MM.1S (cell line): Measurements from ENCODE around the gene PPP1R15A.

Experiments used
- DNase-seq: peaks from one replicate; pipeline ENCODE4 v3.0.0-alpha.2; 2015
- H2AFZ ChIP-seq: fragments of 300-600 bp; sonication (generic); 2 replicates; pipeline ENCODE4 v1.6.0; 2016; ENCODE audit warnings: antibody characterized with exemption, low read length
- H3F3A ChIP-seq: fragments of 300-600 bp; sonication (generic); 2 replicates; pipeline ENCODE4 v1.6.1; 2016; ENCODE audit warnings: mild to moderate bottlenecking, antibody characterized with exemption, low read length, moderate library complexity, mixed read lengths; ENCODE audit not compliant: insufficient read depth
- H3K27ac ChIP-seq: fragments of 300-600 bp; sonication (generic); 2 replicates; pipeline ENCODE4 v1.5.1; 2016; ENCODE audit warnings: mild to moderate bottlenecking, low read length
- H3K27me3 ChIP-seq: fragments of 300-600 bp; sonication (generic); replicated peaks from 2 replicates; pipeline ENCODE4 v1.6.0; 2016; ENCODE audit warnings: low read length; ENCODE audit not compliant: insufficient read depth
- H3K36me3 ChIP-seq: fragments of 300-600 bp; sonication (generic); replicated peaks from 2 replicates; pipeline ENCODE4 v1.6.1; 2016; ENCODE audit warnings: mild to moderate bottlenecking, low read length, mixed read lengths; ENCODE audit not compliant: insufficient read depth
- H3K4me1 ChIP-seq: fragments of 300-600 bp; sonication (generic); 2 replicates; pipeline ENCODE4 v1.6.1; 2016; ENCODE audit warnings: low read length, mixed read lengths
- H3K4me2 ChIP-seq: fragments of 300-600 bp; sonication (generic); 2 replicates; pipeline ENCODE4 v1.6.0; 2016; ENCODE audit warnings: low read depth, low read length
- H3K4me3 ChIP-seq: fragments of 300-600 bp; sonication (generic); 2 replicates; pipeline ENCODE4 v1.5.1; 2016; ENCODE audit warnings: low read length, mixed read lengths
- H3K79me2 ChIP-seq: fragments of 300-600 bp; sonication (generic); 2 replicates; pipeline ENCODE4 v1.6.1; 2016; ENCODE audit warnings: mixed run types, low read length, mixed read lengths
- H3K9ac ChIP-seq: fragments of 300-600 bp; sonication (generic); 2 replicates; pipeline ENCODE4 v1.6.1; 2016; ENCODE audit warnings: low read length, mixed read lengths
- H3K9me2 ChIP-seq: fragments of 300-600 bp; sonication (generic); replicated peaks from 2 replicates; pipeline ENCODE4 v1.6.1; 2016; ENCODE audit warnings: mild to moderate bottlenecking, low read length, mixed read lengths; ENCODE audit not compliant: insufficient read depth
- H3K9me3 ChIP-seq: fragments of 300-600 bp; sonication (generic); replicated peaks from 2 replicates; pipeline ENCODE4 v1.6.1; 2016; ENCODE audit warnings: mild to moderate bottlenecking, low read length, mixed read lengths; ENCODE audit not compliant: insufficient read depth
- H4K20me1 ChIP-seq: fragments of 300-600 bp; sonication (generic); 2 replicates; pipeline ENCODE4 v1.6.1; 2016; ENCODE audit warnings: mild to moderate bottlenecking, low read length, moderate library complexity, mixed read lengths; ENCODE audit not compliant: insufficient read depth
- CTCF ChIP-seq: fragments of 300-600 bp; sonication (generic); IDR thresholded peaks from 2 replicates; pipeline ENCODE4 v1.5.1; 2016; ENCODE audit warnings: antibody characterized with exemption, low read length, mixed read lengths
- EZH2 ChIP-seq: fragments of 300-600 bp; sonication (generic); optimal IDR thresholded peaks from 2 replicates; pipeline ENCODE3; 2017; ENCODE audit warnings: low read depth, mild to moderate bottlenecking, antibody characterized with exemption, low read length, mixed read lengths
- EZH2phosphoT487 ChIP-seq: fragments of 300-600 bp; sonication (generic); IDR thresholded peaks from 2 replicates; pipeline ENCODE4 v1.6.1; 2018; ENCODE audit warnings: antibody characterized with exemption, low read length

The PPP1R15A gene

DNA sequence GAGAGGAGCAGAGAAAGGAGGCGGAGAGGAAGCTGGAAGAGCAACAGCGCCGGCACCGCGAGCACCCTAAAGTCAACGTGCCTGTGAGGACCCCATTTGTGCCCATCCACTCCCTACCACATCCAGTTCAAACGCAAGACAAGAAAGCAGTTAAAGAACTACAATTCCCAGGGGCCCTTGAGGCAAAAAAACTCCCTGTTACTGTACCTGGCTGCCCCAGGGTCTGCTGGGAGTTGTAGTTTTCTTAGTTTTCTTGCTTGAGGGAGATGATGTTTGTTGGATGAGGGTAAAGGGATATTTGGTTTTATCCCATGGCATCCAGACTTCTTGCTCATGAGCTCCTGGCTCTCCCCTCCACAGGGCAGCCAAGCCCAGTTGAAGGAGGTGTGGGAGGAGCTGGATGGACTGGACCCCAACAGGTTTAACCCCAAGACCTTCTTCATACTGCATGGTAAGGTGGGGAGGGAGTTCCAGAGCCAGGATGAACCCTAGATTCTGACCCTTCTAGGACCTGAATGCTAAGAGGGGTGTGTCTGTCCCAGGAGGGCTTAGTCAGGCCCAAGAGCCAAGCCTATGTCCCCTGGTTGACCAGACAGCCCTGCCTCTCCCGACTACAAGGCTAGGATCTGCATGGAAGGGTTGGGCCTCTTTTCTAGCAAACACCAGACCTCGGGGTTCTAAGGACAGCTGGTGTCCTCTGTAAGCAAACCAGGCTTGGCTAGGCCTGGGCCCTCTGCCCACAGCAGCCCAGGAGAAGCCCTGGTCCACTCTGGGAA, 41.1 kb downstream of the PPP1R15A start:
- Histone ChIP-seq H3F3A (no peaks in the 10 kb centered on the region), H3K36me3 (no peaks in the 10 kb centered on the region; the same call in 1 of the 2 replicates), H3K9me2 (no peaks in the 10 kb centered on the region)

GRCh38 chr19:48914181-48914580, 42.0 kb downstream of the PPP1R15A start:
- no peak for DNase-seq
- no peak overlapping the region for H3K4me3 ChIP-seq
- H3K4me1 ChIP-seq = no peaks in the 10 kb centered on the region
- H2AFZ ChIP-seq = no peak overlapping the region
- no peaks in the 10 kb centered on the region for H3K27me3 ChIP-seq
- H3K4me2 ChIP-seq = no peak overlapping the region
- H3K9ac ChIP-seq = no peak overlapping the region
- H3K79me2 ChIP-seq = no peaks in the 10 kb centered on the region
- no peaks in the 10 kb centered on the region for H3K9me2 ChIP-seq
- TF ChIP-seq EZH2phosphoT487 (no peak), CTCF (no peak), EZH2 (no peak)
- H3F3A ChIP-seq = no peaks in the 10 kb centered on the region
- H4K20me1 ChIP-seq = no peaks in the 10 kb centered on the region
- H3K27ac ChIP-seq = no peak overlapping the region
- H3K9me3 ChIP-seq = no peaks in the 10 kb centered on the region
- H3K36me3 ChIP-seq = no peaks in the 10 kb centered on the region; the same call in 1 of the 2 replicates

More for the DNA sequence above, 41.1 kb downstream of the PPP1R15A start:
- H3K9me3 ChIP-seq = no peaks in the 10 kb centered on the region
- H3K4me1 ChIP-seq = no peaks in the 10 kb centered on the region
- H2AFZ ChIP-seq = no peak overlapping the region
- no peaks in the 10 kb centered on the region for H3K79me2 ChIP-seq
- H4K20me1 ChIP-seq = no peaks in the 10 kb centered on the region
- TF ChIP-seq EZH2 = no peak
- TF ChIP-seq CTCF = no peak
- TF ChIP-seq EZH2phosphoT487 = no peak
- no peak overlapping the region for H3K27ac ChIP-seq
- no peak for DNase-seq
- no peak overlapping the region for H3K4me2 ChIP-seq
- no peak overlapping the region for H3K4me3 ChIP-seq
- H3K9ac ChIP-seq = no peak overlapping the region
- H3K27me3 ChIP-seq = no peaks in the 10 kb centered on the region

DNA sequence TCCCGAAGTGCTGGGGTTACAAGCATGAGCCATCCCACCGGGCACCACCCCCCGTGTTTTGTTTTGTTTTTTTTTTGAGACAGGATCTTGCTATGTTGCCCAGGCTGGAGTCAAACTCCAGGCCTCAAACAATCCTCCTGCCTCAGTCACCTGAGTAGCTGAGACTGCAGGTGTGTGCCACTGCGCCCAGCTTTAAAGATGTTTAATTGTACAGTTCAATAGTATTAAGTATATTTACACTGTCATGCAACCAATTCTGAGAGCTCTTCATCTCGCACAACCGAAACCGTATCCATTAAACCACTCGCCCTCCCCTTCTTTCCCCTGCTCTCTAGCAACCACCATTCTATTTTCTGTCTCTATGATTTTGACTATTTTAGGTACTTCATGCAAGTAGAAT, 43.5 kb downstream of the PPP1R15A start:
- H2AFZ ChIP-seq = no peak overlapping the region
- no peaks in the 10 kb centered on the region for H3K9me3 ChIP-seq
- no peaks in the 10 kb centered on the region for H3K9me2 ChIP-seq
- no peaks in the 10 kb centered on the region; the same call in 1 of the 2 replicates for H3K36me3 ChIP-seq
- H3K4me2 ChIP-seq = no peak overlapping the region
- H4K20me1 ChIP-seq = no peaks in the 10 kb centered on the region
- H3F3A ChIP-seq = no peaks in the 10 kb centered on the region
- DNase-seq = no peak
- H3K27ac ChIP-seq = no peak overlapping the region
- H3K9ac ChIP-seq = no peak overlapping the region
- TF ChIP-seq EZH2 (no peak), CTCF (no peak), EZH2phosphoT487 (no peak)
- no peaks in the 10 kb centered on the region for H3K4me1 ChIP-seq
- H3K27me3 ChIP-seq = no peaks in the 10 kb centered on the region
- no peaks in the 10 kb centered on the region for H3K79me2 ChIP-seq
- no peak overlapping the region for H3K4me3 ChIP-seq
